OCI-LY3 (cell line): Measurements from ENCODE around the gene SPATA16.

Experiments used
- EZH2phosphoT487 ChIP-seq: fragments of 200-600 bp; shearing (Covaris generic); IDR thresholded peaks from 2 replicates; pipeline ENCODE4 v1.6.1; 2018; ENCODE audit warnings: antibody characterized with exemption, mixed run types, low read depth
- TF ChIP-seq, protein P1 (sequence below): fragments of 200-600, 300-600 bp; sonication (generic); IDR thresholded peaks from 2 replicates; pipeline ENCODE4 v1.5.1; 2014; ENCODE audit warnings: antibody characterized with exemption, low read length, low read depth

DNA sequence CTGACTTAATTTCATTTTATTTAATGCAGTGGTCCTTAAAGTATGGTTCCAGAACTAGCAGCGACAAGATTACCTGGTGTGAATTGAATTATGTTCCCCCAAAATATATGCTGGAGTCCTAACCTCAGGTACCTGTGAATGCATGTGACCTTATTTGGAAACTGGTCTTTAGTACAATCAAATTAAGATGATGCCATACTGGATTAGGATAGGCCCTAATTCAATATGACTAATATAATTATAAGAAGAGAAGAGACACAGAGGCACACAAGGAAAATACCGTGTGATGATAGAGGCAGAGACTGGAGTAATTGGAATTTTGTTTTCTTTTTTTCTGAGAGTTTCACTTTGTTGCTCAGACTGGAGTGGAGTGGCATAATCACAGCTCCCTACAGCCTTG, 12.6 kb upstream of the SPATA16 start:
- TF ChIP-seq, protein P1, sequence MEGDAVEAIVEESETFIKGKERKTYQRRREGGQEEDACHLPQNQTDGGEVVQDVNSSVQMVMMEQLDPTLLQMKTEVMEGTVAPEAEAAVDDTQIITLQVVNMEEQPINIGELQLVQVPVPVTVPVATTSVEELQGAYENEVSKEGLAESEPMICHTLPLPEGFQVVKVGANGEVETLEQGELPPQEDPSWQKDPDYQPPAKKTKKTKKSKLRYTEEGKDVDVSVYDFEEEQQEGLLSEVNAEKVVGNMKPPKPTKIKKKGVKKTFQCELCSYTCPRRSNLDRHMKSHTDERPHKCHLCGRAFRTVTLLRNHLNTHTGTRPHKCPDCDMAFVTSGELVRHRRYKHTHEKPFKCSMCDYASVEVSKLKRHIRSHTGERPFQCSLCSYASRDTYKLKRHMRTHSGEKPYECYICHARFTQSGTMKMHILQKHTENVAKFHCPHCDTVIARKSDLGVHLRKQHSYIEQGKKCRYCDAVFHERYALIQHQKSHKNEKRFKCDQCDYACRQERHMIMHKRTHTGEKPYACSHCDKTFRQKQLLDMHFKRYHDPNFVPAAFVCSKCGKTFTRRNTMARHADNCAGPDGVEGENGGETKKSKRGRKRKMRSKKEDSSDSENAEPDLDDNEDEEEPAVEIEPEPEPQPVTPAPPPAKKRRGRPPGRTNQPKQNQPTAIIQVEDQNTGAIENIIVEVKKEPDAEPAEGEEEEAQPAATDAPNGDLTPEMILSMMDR = no peak
- TF ChIP-seq EZH2phosphoT487 = no peak
